ENCODE data around the gene C1QTNF8.
A peak's percentile ranks its signal among the peaks of the same experiment; 100 is the strongest.

GRCh38 chr16:1057252-1057932 is 38.7 kb downstream of the C1QTNF8 start:
- TF ChIP-seq CTCF (IDR thresholded peaks at IDR 0.05) (peak in 5 of 6 experiments; percentile 30 to 89 (median 79)), POLR2A (IDR thresholded peaks at IDR 0.05) (no peak)

All from Peyer's patch (tissue), 4 donors.